ENCODE measurements around the gene SERPINA12. TPM values are rescaled to one million over a fixed set of nuclear protein-coding genes. Genes with fewer than 3 reads are reported as not detected.

The SERPINA12 gene
- polyA plus RNA-seq, 1 donor (not counting 4 experiments of a cell fraction or from before 2014, with no cell fraction given), result 0.26 TPM

- FAIRE-seq, result no peak
Measured at GRCh38 chr14:94458558-94459205, 50.6 kb downstream of the SERPINA12 start.

GRCh38 chr14:94458096-94458495 lies 51.2 kb downstream of the SERPINA12 start:
- no peak for TF ChIP-seq CTCF (optimal IDR thresholded peaks at IDR 0.05 in 1 of 3, IDR thresholded peaks at IDR 0.05 in 1 of 3, conservative IDR thresholded peaks at IDR 0.05 in 1 of 3; ENCODE audit: extremely low read depth in 1 of 3, insufficient read depth in 2 of 3, low read length in 3 of 3)
- Histone ChIP-seq H3K4me1 (ENCODE audit: control insufficient read depth, extremely low read depth, insufficient read depth, low read length) (no peaks in the 10 kb centered on the region), H3K27ac (ENCODE audit: control insufficient read depth, insufficient read depth, low read length) (no peak overlapping the region), H3K9me3 (ENCODE audit: control insufficient read depth, low read depth, low read length) (no peaks in the 10 kb centered on the region), H4K20me1 (ENCODE audit: control insufficient read depth, extremely low read depth, insufficient read depth, low read length) (no peaks in the 10 kb centered on the region), H3K4me3 (ENCODE audit: control insufficient read depth in 2 of 3, extremely low read depth in 1 of 3, insufficient read depth in 2 of 3, low read depth in 1 of 3, low read length in 3 of 3) (no peak overlapping the region), H3K27me3 (ENCODE audit: control insufficient read depth, extremely low read depth, insufficient read depth, low read length) (no peaks in the 10 kb centered on the region), H3K4me2 (ENCODE audit: control insufficient read depth, extremely low read depth, insufficient read depth, low read depth, low read length) (no peak overlapping the region), H3K9me1 (ENCODE audit: control insufficient read depth, extremely low read depth, insufficient read depth, low read length) (no peaks in the 10 kb centered on the region), H3K79me2 (ENCODE audit: control insufficient read depth, insufficient read depth, low read length) (no peaks in the 10 kb centered on the region), H3K36me3 (ENCODE audit: control insufficient read depth in 2 of 2, extremely low read depth in 1 of 2, insufficient read depth in 2 of 2, low read length in 2 of 2) (no peaks in the 10 kb centered on the region), H2AFZ (ENCODE audit: control insufficient read depth, low read length) (no peak overlapping the region), H3K9ac (ENCODE audit: control insufficient read depth, extremely low read depth, insufficient read depth, low read length) (no peak overlapping the region)
- DNase-seq (ENCODE audit: low read depth, low spot score) (no peak), FAIRE-seq (no peak)
- dilution Hi-C loops (cut with MboI; ENCODE audit: extremely low pct_ligation_motif_present, low sequenced_read_pairs), result no loop called here

More at GRCh38 chr14:94458558-94459205, 50.6 kb downstream of the SERPINA12 start:
- no peak overlapping the region for H3K27ac ChIP-seq (ENCODE audit: control insufficient read depth, insufficient read depth, low read length)
- no peak for TF ChIP-seq CTCF (optimal IDR thresholded peaks at IDR 0.05 in 1 of 3, IDR thresholded peaks at IDR 0.05 in 1 of 3, conservative IDR thresholded peaks at IDR 0.05 in 1 of 3; ENCODE audit: extremely low read depth in 1 of 3, insufficient read depth in 2 of 3, low read length in 3 of 3)
- no peak for TF ChIP-seq EZH2 (IDR thresholded peaks at IDR 0.05; ENCODE audit: low read length)
- no peak overlapping the region for H3K9ac ChIP-seq (ENCODE audit: control insufficient read depth, extremely low read depth, insufficient read depth, low read length)
- DNase-seq (ENCODE audit: low read depth, low spot score), result no peak
- no peak overlapping the region for H3K4me3 ChIP-seq (ENCODE audit: control insufficient read depth in 2 of 3, extremely low read depth in 1 of 3, insufficient read depth in 2 of 3, low read depth in 1 of 3, low read length in 3 of 3)
- H3K4me2 ChIP-seq (ENCODE audit: control insufficient read depth, extremely low read depth, insufficient read depth, low read depth, low read length), result no peak overlapping the region
- H4K20me1 ChIP-seq (ENCODE audit: control insufficient read depth, extremely low read depth, insufficient read depth, low read length), result no peaks in the 10 kb centered on the region
- dilution Hi-C loops (cut with MboI; ENCODE audit: extremely low pct_ligation_motif_present, low sequenced_read_pairs), result no loop called here
- no peaks in the 10 kb centered on the region for H3K36me3 ChIP-seq (ENCODE audit: control insufficient read depth in 2 of 2, extremely low read depth in 1 of 2, insufficient read depth in 2 of 2, low read length in 2 of 2)
- H3K4me1 ChIP-seq (ENCODE audit: control insufficient read depth, extremely low read depth, insufficient read depth, low read length), result no peaks in the 10 kb centered on the region
- no peaks in the 10 kb centered on the region for H3K9me1 ChIP-seq (ENCODE audit: control insufficient read depth, extremely low read depth, insufficient read depth, low read length)
- H2AFZ ChIP-seq (ENCODE audit: control insufficient read depth, low read length), result no peak overlapping the region
- H3K27me3 ChIP-seq (ENCODE audit: control insufficient read depth, extremely low read depth, insufficient read depth, low read length), result no peaks in the 10 kb centered on the region
- H3K9me3 ChIP-seq (ENCODE audit: control insufficient read depth, low read depth, low read length), result no peaks in the 10 kb centered on the region
- H3K79me2 ChIP-seq (ENCODE audit: control insufficient read depth, insufficient read depth, low read length), result no peaks in the 10 kb centered on the region

Measured in keratinocyte (primary cell).